DMS 273 (cell line): ENCODE measurements around the gene SRPK2.
"Not testable (repeated sequence)": the region's sequence is repeated elsewhere in the genome, so short reads cannot be mapped to it uniquely, and the experiment has no call there.

Source experiments
- DNase-seq: peaks from one replicate; lab custom pipeline; 2025; ENCODE audit not compliant: unreplicated experiment; lab: John Stamatoyannopoulos, UW

SRPK2 gene

DNA sequence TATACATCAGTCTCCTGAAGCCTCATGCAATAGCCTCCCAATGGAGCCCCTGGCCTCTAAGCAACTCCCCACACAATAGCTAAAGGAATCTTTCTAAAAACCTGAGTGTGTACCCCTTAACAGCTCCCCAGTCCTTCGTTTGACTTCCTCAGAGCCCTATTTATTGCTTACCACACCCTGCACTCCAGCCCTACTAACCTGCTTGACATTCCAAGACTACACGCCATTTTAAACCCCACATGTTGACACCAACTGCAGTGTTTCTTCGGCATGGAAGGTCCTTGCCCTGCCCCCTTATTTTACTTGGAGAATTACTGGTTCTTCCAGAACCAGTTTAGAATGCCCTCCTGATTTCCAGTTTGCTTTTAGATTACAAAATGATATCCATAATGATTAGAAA, 10.8 kb downstream of the SRPK2 start:
- no peak for DNase-seq

DNA sequence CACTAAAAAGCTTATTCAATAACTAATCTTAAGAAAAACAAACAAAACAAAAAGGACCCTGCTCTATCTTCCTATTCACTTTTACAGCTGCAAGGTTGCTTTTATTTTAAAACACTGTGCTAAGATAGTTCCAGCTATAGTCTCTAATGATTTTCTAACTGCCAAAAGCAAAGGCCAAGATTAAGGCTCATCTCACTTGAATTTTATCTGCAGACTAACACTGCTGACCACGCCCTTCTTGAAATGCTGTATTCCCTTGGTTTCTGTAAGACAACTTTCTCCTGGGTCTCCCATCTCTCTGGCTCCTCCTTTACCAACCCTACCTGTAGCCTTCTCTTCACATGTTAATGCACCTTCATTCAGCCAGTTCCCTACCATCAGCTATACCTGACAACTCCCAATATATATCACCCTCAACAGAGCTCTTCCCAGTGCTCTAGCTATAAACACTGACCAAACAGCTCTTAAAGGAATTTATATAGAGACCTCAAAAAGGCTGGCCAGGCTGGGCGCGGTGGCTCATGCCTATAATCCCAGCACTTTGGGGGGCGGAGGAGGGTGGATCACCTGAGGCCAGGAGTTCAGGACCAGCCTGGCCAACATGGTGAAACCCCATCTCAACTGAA, 11.7 kb downstream of the SRPK2 start:
- no peak for DNase-seq

DNA sequence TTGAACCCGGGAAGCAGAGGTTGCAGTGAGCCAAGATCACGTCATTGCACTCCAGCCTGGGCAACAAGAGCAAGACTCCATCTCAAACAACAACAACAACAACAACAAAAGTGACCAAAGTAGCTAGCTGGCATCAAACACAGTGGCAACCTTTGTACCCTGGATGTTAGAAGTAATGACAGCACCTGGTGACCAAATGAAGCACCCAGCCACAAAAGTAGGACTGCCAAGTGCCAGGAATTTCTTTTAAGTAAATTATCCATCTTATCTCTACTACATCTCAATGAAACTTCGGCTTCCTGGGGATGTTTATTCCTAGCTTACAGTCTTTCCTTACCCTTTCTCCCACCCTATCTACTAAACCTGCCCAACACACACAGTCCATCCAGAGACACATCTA, 18.8 kb downstream of the SRPK2 start:
- DNase-seq, result no peak

DNA sequence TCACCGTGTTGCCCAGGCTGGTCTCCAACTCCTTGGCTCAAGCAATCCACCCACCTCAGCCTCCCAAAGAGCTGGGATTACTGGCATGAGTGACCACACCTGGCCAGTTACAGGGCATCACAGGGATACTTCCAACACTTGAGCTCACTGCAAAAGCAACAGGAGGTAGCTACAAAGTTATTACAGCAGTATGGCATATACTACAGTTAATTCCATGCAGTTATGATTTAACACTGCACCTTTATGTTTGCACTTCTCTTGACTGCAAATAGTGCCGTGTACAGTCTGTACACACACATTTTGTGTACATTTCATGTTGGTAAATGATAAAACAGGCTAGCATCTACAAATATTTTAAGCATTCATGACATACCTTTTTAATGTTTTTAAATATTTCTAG, 21.3 kb downstream of the SRPK2 start:
- no peak for DNase-seq

DNA sequence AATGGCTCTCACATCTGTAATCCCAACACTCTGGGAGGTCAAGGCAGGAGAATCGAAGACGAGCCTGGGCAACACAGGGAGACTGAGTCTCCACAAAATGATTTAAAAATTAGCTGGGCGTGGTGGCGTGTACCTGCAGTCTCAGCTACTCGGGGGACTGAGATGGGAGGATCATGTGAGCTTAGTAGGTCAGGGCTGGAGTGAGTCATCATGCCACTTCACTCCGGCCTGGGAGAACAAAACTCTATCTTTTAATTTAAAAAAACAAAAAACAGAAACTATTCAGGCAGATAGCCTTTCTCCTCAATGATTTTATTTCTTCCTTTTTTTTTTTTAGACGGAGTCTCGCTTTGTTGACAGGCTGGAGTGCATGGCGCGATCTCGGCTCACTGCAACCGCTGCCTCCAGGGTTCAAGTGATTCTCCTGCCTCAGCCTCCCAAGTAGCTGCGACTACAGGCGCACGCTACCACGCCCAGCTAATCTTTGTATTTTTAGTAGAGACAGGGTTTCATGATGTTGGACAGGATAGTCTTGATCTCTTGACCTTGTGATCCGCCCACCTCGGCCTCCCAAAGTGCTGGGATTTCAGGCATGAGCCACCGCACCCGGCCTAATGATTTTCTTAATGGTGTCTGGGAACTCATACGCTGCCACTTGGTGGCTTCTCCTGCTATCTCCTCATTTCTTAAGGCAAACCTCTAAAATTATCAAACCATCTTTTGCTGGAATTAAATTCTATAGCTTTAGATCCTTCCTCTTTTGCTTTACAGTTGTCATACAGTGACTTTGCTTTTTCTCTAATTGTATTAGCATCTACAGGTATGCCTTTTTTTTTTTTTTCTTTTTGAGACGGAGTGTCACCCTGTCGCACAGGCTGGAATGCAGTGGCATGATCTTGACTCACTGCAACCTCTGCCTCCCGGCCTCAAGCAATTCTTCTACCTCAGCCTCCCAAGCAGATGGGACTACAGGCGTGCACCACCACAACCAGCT, 22.9 kb downstream of the SRPK2 start:
- DNase-seq, result no peak

DNA sequence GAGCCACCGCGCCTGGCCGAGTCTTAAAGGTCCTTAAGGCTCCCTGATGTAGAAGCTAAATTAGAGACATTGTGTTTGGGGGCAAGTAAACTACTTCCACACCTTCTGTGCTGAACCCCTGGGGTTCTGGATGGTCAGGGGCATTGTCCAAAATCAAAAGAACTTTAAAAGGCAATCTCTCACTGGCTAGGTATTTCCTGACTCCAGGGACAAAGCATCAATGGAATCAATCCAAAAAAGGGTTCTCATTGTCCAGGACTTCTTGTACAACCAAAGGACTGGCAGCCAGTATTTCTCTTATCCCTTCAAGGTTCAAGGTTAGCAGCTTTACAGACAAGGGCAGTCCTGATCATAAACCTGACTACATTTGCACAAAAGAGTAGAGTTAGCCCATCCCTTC, 24.0 kb downstream of the SRPK2 start:
- DNase-seq, result no peak

DNA sequence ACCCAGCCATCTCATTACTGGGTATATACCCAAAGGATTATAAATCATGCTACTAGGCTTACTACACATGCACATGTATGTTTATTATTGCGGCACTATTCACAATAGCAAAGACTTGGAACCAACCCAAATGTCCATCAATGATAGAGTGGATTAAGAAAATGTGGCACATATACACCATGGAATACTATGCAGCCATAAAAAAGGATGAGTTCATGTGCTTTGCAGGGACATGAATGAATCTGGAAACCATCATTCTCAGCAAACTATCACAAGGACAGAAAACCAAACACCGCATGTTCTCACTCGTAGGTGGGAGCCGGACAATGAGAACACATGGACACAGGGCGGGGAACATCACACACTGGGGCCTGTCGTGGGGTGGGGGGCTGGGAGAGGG, 25.1 kb downstream of the SRPK2 start:
- DNase-seq, result not testable (repeated sequence)

DNA sequence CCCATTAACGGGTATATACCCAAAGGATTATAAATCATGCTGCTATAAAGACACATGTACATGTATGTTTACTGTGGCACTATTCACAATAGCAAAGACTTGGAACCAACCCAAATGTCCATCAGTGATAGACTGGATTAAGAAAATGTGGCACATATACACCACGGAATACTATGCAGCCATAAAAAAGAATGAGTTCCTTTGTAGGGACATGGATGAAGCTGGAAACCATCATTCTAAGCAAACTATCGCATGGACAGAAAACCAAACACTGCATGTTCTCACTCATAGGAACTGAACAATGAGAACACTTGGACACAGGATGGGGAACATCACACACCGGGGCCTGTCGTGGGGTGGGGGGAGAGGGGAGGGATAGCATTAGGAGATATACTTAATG, 26.0 kb downstream of the SRPK2 start:
- DNase-seq, result not testable (repeated sequence)

DNA sequence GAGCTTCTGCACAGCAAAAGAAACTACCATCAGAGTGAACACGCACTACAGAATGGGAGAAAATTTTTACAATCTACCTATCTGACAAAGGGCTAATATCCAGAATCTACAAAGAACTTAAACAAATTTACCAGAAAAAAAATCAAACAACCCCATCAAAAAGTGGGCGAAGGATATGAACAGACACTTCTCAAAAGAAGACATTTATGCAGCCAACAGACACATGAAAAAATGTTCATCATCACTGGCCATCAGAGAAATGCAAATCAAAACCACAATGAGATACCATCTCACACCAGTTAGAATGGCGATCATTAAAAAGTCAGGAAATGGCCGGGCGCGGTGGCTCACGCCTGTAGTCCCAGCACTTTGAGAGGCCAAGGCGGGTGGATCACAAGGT, 26.7 kb downstream of the SRPK2 start:
- not testable (repeated sequence) for DNase-seq

DNA sequence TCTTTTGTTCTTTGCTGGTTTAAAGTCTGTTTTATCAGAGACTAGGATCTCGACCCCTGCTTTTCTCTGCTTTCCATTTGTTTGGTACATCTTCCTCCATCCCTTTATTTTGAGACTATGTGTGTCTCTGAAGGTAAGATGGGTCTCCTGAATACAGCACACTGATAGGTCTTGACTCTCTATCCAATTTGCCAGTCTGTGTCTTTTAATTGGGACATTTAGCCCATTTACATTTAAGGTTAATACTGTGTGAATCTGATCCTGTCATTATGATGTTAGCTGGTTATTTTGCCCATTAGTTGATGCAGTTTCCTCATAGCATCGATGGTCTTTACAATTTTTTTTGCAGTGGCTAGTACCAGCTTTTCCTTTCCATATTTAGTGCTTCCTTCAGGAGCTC, 28.6 kb downstream of the SRPK2 start:
- not testable (repeated sequence) for DNase-seq

DNA sequence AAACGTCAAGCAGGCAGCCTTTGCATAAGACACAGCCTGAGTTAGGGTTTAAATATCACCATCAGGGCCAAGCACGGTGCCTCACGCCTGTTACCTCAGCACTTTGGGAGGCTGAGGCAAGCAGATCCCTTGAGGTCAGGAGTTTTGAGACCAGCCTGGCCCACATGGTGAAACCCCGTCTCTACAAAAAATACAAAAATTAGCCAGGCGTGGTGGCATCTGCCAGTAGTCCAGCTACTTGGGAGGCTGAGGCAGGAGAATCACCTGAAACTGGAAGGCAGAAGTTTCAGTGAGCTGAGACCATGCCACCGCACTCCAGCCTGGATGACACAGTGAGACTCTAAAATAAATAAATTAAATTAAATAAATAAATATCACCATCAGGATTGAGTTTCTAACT, 33.0 kb downstream of the SRPK2 start:
- no peak for DNase-seq

DNA sequence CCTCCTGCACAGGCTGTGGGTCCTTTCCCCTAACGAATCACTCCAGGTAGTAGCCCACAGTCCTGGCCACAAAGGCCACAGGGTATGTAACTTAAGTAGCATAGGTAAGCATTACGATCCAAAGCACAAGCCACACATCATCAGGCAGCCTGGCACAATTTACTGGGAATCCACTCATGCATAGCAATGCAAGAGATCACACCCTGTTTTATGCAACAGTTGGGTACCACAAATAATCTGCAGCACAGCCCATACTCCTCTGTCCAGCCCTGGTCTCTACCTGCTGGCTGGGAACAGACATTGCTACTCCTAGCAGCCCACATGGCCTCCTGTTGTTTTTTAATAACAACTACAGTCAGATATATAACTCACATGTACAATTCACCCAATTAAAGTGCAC, 34.3 kb downstream of the SRPK2 start:
- no peak for DNase-seq

DNA sequence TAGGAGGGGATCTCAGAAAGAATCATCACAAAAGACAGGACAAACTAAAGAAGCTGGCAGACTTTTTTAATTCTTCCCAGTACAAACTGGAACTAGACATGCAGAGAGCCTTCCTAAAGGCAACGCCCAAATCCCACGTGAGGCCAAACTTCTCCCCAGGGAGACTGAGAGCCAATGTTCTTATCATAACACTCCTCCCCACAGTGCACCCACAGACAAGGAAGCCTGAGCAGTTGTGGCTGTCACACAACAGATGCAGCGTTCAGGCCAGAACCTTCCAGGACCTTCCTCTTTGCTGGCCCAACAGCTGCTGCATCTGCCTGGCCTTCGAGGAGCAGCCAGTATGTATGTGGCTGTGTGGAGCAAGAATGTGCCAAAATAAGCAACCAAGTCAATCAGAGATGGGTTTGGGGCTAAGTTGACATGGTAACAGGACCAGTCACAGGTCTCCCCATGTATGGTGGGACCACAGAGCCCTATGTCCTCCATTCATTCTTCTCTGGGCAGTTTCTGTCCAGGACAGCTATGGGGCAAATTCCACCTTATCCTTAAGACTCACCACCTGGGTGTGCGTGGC, 34.9 kb downstream of the SRPK2 start:
- DNase-seq, result no peak

DNA sequence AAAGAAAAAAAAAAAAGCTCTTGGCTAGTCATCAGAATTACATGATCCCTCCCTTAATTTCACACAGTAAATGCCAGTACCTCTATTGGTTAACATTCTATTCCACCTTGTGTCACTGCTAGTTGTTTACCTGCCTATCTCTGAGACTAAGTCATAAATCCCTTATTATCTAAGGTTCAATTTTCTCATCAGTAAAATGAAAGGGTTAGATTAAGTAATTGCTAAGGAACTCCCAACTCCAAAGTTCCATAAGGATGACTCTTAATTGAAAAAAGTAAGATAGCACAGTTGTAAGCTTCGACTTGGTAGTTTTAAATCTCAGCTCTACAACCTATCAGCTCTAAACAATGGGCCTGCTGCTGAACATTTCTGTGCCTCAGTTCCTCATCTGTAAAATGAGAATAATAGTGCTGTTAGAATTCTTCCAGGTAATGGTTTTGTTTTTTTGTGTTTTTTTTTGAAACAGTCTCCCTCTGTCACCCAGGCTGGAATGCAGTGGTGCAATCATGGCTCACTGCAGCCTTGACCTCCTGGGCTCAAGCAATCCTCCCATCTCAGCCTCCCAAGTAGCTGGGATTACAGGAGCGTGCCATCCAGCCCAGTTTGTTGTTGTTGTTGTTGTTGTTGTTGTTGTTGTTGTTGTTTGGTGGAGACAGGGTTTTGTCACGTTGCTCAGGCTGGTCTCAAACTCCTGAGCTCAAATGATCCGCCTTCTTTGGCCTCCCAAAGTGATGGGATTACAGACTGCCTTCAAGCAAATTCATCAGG, 35.6 kb downstream of the SRPK2 start:
- no peak for DNase-seq

DNA sequence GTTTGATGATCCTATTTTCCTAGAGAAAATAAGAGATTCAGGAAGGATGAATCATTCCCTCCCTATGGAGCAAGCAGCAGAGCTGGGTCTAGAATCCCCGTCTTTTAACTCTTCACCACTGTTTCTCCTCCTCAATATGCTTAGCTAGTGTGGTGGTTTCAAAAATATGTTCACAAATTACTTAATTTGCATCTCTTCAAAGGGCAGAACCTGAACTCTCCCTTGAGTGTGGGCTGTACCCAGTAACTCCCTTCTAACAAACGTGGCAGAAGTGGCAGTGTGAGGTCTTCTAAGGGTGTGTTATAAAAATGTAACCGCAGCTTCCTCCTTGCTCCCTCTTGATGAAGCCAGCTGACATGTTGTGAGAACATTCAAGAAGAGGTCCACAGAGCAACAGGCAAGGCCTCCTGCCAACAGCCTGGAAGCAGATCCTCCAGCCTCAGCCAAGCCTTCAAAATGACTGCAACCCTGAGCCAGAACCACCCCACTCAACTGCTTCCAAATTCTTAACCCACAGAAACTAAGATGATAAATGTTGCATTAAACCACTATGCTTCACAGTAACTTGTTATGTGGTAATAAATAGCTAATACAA, 36.6 kb downstream of the SRPK2 start:
- DNase-seq, result no peak

DNA sequence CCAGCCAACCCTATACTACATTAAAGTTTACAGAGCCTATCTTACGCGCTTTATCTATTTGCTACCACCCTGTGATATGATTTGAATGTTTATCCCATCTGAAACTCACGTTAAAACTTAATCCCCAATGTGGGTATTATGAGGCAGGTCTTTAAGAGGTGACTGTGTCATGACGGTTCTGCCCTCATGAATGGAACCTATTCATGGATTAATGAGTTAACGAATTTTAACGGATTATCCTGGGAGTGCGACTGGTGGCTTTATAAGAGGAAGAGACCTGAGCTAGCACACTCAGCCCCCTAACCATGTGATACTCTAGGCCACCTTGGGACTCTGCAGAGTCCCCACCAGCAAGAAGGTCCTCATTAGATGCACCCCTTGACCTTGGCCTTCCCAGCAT, 37.8 kb downstream of the SRPK2 start:
- no peak for DNase-seq

DNA sequence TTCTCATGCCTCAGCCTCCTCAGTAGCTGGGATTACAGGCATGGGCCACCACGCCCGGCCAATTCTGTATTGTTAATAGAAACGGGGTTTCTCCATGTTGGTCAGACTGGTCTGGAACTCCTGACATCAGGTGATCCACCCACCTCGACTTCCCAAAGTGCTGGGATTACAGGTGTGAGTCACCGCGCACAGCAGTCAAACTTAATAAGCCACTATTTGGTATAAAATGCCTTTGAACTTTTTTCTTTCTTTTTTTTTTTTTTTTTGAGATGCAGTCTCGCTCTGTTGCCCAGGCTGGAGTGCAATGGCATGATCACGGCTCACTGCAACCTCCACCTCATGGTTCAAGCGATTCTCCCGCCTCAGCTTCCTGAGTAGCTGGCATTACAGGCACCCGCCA, 40.5 kb downstream of the SRPK2 start:
- DNase-seq, result not testable (repeated sequence)

DNA sequence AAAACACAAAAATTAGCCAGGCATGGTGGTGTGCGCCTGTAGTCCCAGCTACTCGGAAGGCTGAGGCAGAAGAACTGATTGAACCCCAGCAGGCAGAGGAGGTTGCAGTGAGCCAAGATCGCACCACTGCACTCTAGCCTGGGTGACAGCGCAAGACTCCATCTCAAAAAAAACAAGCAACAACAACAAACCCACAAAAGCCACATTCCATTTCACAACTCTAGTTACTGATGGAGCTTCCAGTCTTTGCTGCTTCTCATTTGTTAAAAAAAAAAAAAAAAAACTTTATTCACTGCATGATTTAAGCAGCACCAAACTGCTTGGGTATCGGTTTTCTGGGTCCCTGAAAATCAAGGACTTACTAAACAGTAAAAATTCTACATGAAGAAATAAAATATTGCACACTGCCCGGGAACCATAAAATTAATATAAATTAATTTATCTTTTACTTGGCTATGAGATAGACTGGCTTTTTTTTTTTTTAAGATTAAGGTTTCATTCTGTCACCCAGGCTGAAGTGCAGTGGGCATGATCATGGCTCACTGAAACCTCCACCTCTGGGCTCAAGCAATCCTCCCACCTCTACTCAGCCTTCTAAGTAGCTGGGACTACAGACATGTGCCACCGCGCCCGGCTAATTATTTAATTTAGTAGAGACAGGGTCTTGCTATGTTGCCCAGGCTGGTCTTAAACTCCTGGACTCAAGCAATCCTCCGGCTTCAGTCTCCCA, 42.0 kb downstream of the SRPK2 start:
- no peak for DNase-seq

DNA sequence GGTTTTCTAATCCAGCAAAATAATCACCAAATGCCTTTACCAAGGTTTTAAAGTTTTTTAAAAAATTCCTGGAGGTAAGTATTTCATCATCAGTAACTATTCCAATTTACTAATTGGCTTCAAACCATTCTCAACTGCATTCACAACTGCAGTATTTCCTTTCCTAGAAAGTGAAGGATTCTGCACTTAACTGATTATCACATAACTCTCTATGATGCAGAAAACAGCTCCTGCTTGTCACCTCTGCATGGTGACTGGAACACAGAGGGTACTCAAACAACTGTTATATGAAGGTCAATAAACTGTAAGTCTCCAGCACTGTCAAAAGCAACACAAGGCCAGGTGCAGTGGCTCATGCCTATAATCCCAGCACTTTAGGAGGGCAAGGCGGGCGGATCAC, 42.6 kb downstream of the SRPK2 start:
- no peak for DNase-seq

DNA sequence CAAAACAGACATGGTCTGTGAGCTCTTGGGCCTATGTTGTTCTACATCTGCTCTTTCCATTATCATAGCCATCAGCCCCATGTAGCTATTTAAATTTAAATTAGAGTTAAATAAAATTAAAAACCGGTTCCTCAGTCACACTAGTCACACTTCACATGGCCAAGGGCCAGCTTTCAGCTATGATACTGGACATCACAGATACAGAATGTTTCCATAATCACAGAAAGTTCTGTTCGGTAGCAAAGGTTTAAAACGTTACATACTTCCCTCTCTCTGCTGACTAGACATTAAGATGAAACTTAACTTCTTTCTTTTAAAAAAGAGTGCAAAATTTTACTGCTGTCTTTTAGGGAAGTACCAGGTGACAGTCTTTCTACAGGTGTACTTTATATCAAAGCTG, 43.0 kb downstream of the SRPK2 start:
- DNase-seq, result no peak
